Measurements from ENCODE around the gene DDX42. TPM values are rescaled to one million over a fixed set of nuclear protein-coding genes. Genes with fewer than 3 reads are reported as not detected.

The DDX42 gene
- total RNA-seq (2014; rRNA removed; shearing (Covaris generic)) = 55.7 and 61.2 TPM in 2 replicates
- polyA plus RNA-seq (2014; cell fraction: nucleus; rRNA removed) = 105 and 186 TPM in 2 replicates

- peak; percentile 42 for DNase-seq (ENCODE audit: extremely low read depth, low read depth)
Measured at GRCh38 chr17:63774141-63774968, at the start of gene DDX42. Gene DDX42, plus strand, starts transcription at chr17:63774170. Its CDS starts 12,880 bp downstream, at chr17:63787050.

- DNase-seq (ENCODE audit: extremely low read depth, low read depth) = no peak
Measured at GRCh38 chr17:63735691-63736090, 38.3 kb upstream of the DDX42 start.

GRCh38 chr17:63740464-63741142, 33.4 kb upstream of the DDX42 start:
- peak; percentile 4 for DNase-seq (ENCODE audit: extremely low read depth, low read depth)

- no peak for DNase-seq (ENCODE audit: extremely low read depth, low read depth)
Measured at GRCh38 chr17:63741143-63741407, 32.9 kb upstream of the DDX42 start.

GRCh38 chr17:63741408-63742173, 32.4 kb upstream of the DDX42 start, which contains the start of gene STRADA:
Gene STRADA, minus strand, starts transcription at chr17:63741799. Its CDS starts 13,430 bp downstream, at chr17:63728369.
- DNase-seq (ENCODE audit: extremely low read depth, low read depth) = peak; percentile 96

- DNase-seq (ENCODE audit: extremely low read depth, low read depth) = no peak
Measured at GRCh38 chr17:63751806-63752205, 22.2 kb upstream of the DDX42 start.

- DNase-seq (ENCODE audit: extremely low read depth, low read depth) = no peak
Measured at GRCh38 chr17:63752707-63753106, 21.3 kb upstream of the DDX42 start.

- DNase-seq (ENCODE audit: extremely low read depth, low read depth) = no peak
Measured at GRCh38 chr17:63753215-63753614, 20.8 kb upstream of the DDX42 start.

- no peak for DNase-seq (ENCODE audit: extremely low read depth, low read depth)
Measured at GRCh38 chr17:63754046-63754445, 19.9 kb upstream of the DDX42 start.

- DNase-seq (ENCODE audit: extremely low read depth, low read depth) = no peak
Measured at GRCh38 chr17:63758428-63758827, 15.5 kb upstream of the DDX42 start.

- no peak for DNase-seq (ENCODE audit: extremely low read depth, low read depth)
Measured at GRCh38 chr17:63760771-63761539, 13.0 kb upstream of the DDX42 start.

GRCh38 chr17:63762161-63763078, 11.6 kb upstream of the DDX42 start:
- no peak for DNase-seq (ENCODE audit: extremely low read depth, low read depth)

GRCh38 chr17:63764716-63765115, 9.3 kb upstream of the DDX42 start:
- DNase-seq (ENCODE audit: extremely low read depth, low read depth) = no peak

GRCh38 chr17:63766754-63767153, 7.2 kb upstream of the DDX42 start:
- DNase-seq (ENCODE audit: extremely low read depth, low read depth) = no peak

- DNase-seq (ENCODE audit: extremely low read depth, low read depth) = no peak
Measured at GRCh38 chr17:63768433-63768832, 5.5 kb upstream of the DDX42 start.

- no peak for DNase-seq (ENCODE audit: extremely low read depth, low read depth)
Measured at GRCh38 chr17:63772801-63773271, 1.1 kb upstream of the DDX42 start.

GRCh38 chr17:63773272-63774140, 464 bp upstream of the DDX42 start, which contains the start of gene CCDC47:
Gene CCDC47, minus strand, starts transcription at chr17:63773597. Its CDS starts 7,422 bp downstream, at chr17:63766175.
- DNase-seq (ENCODE audit: extremely low read depth, low read depth) = peak; percentile 100

- no peak for DNase-seq (ENCODE audit: extremely low read depth, low read depth)
Measured at GRCh38 chr17:63774969-63775265, 947 bp downstream of the DDX42 start.
